Fibroblast of peridontal ligament (primary cell): ENCODE data around the gene S100A16.
"Not testable (repeated sequence)": the region's sequence is repeated elsewhere in the genome, so short reads cannot be mapped to it uniquely, and the experiment has no call there.

Source experiments
- DNase-seq: peaks from one replicate; pipeline ENCODE4 v3.0.0-alpha.2; 2010; ENCODE audit errors: extremely low read depth

S100A16 gene

GRCh38 chr1:153585006-153585405 lies 27.9 kb downstream of the S100A16 start:
- no peak for DNase-seq

GRCh38 chr1:153583976-153584375 lies 29.0 kb downstream of the S100A16 start:
- no peak for DNase-seq

GRCh38 chr1:153583514-153583913 lies 29.4 kb downstream of the S100A16 start:
- DNase-seq: not testable (repeated sequence)

GRCh38 chr1:153582836-153583235 lies 30.1 kb downstream of the S100A16 start:
- DNase-seq: not testable (repeated sequence)

- no peak for DNase-seq
Observed at GRCh38 chr1:153578936-153579335, 34.0 kb downstream of the S100A16 start.

GRCh38 chr1:153578490-153578889 lies 34.4 kb downstream of the S100A16 start:
- DNase-seq: peak; percentile 38

- no peak for DNase-seq
Observed at GRCh38 chr1:153577624-153578051, 35.3 kb downstream of the S100A16 start.

GRCh38 chr1:153577138-153577537 lies 35.8 kb downstream of the S100A16 start:
- DNase-seq: no peak

GRCh38 chr1:153575497-153575896 lies 37.4 kb downstream of the S100A16 start:
- DNase-seq: not testable (repeated sequence)

- DNase-seq: not testable (repeated sequence)
Observed at GRCh38 chr1:153575081-153575491, 37.9 kb downstream of the S100A16 start.

GRCh38 chr1:153573351-153573750 lies 39.6 kb downstream of the S100A16 start:
- DNase-seq: peak; percentile 38

- peak; percentile 86 for DNase-seq
Observed at GRCh38 chr1:153572569-153573015, 40.3 kb downstream of the S100A16 start.

GRCh38 chr1:153571706-153572105 lies 41.2 kb downstream of the S100A16 start:
- DNase-seq: no peak

- no peak for DNase-seq
Observed at GRCh38 chr1:153570874-153571273, 42.1 kb downstream of the S100A16 start.

GRCh38 chr1:153569465-153569864 lies 43.5 kb downstream of the S100A16 start:
- no peak for DNase-seq

- peak; percentile 85 for DNase-seq
Observed at GRCh38 chr1:153568367-153569099, 44.4 kb downstream of the S100A16 start.

- DNase-seq: no peak
Observed at GRCh38 chr1:153567621-153568366, 45.1 kb downstream of the S100A16 start.

- DNase-seq: peak; percentile 96
Observed at GRCh38 chr1:153566414-153567371, 46.2 kb downstream of the S100A16 start.

- peak; percentile 90 for DNase-seq
Observed at GRCh38 chr1:153565529-153566374, 47.2 kb downstream of the S100A16 start, which contains the start of gene S100A2. TSS of gene S100A2 (minus strand) at chr1:153565844. CDS start at chr1:153563877, 1,967 bp downstream.

- no peak for DNase-seq
Observed at GRCh38 chr1:153563991-153564390, 48.9 kb downstream of the S100A16 start.

GRCh38 chr1:153563483-153563901 lies 49.4 kb downstream of the S100A16 start:
- DNase-seq: no peak
